NCI-H82 (cell line): ENCODE measurements around the gene BORCS5.
"Not testable (repeated sequence)": the region's sequence is repeated elsewhere in the genome, so short reads cannot be mapped to it uniquely, and the experiment has no call there.

ENCODE experiments used
- DNase-seq: peaks from one replicate; lab custom pipeline; 2025; lab: John Stamatoyannopoulos, UW

Gene BORCS5

GRCh38 chr12:12465522-12465921 lies 108.6 kb downstream of the BORCS5 start:
- DNase-seq: no peak

GRCh38 chr12:12466157-12466556 lies 109.3 kb downstream of the BORCS5 start:
- DNase-seq: no peak

DNA sequence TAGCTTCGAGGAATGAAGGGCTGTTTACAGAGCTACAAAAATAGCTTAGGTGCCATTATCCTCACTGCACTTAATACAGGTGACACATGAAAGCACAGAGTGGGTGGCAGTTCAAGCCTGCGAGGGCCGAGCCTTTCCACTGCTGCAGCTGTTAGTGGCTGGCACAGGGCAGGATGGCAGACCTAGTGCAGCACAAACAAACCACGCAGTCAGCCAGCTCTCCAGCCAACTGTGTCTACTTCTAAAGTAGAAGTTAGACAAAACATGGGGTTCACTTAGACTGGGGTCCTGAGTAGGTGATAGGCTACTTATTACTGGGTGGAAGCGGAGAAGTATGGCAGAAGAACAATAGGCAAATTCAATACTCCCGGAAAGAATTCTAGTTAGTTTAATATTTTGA lies 110.4 kb downstream of the BORCS5 start:
- DNase-seq: no peak

- DNase-seq: no peak
Measured at GRCh38 chr12:12467688-12468261, 110.9 kb downstream of the BORCS5 start.

DNA sequence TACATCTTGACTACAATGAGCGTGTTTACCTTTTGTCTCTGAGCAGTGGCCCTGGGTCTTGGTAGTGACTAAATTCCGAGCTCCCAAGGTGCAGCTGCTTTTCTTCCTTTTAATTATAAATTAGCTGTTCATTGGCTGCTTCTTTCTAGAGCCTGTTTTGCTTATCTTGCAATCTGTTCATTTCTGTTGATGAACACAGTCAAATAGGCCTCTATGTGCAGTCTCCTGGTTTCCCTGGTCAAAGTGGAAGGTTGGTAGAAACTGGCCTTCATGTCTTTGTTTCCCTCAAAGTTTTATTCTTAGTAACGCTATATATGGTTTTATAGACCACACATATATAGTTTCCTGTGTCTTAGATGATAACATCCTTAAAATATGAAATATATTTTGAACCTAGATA lies 111.7 kb downstream of the BORCS5 start:
- DNase-seq: no peak

DNA sequence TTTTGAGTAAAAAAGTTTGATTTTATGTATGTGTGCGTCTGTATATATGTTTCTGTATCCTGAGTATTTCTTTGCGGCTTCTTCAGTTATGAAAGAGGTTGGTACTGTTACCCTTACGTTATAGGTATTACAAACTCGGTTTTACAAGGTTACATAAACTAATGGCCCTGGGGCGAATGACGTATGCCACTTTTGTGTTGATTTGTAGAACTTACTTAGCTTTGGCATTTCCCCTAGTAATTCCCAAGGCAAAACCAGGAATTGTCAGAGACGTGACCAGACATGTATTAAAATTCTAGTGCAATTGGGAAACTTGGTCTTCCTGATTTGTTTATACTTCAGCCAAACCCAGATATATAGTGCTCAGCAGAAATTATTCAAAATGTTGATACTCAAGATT lies 112.5 kb downstream of the BORCS5 start:
- no peak for DNase-seq

DNA sequence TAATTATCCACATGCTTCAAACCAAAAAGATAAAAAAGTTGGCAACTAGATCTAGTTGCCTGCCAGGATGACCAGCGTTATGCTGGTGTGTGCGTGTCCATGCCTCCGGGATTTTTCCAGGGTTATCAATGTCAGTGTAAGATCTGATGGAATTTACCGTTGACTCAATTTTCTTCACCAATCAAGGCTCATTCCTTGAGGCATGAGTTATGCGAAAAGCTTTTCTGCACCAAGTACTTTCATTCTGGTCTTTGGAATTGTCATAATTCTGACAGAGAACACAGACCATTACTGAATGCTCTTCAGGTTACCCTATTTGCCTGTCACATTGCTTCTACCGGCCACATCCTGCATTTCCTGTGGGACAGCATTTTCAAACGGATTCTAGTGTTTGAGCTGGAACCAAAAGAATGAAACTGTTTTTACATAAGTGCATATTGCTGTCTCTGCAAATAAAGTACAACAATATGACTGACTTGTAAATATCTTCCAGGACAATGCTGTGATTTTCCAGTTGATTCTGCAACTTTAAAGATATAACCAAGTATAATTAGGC lies 114.0 kb downstream of the BORCS5 start:
- DNase-seq: no peak

- DNase-seq: not testable (repeated sequence)
Measured at GRCh38 chr12:12471982-12472961, 115.4 kb downstream of the BORCS5 start.

- no peak for DNase-seq
Measured at GRCh38 chr12:12473223-12473622, 116.3 kb downstream of the BORCS5 start.

GRCh38 chr12:12474471-12474928 lies 117.6 kb downstream of the BORCS5 start:
- no peak for DNase-seq

- DNase-seq: no peak
Measured at GRCh38 chr12:12474931-12475795, 118.3 kb downstream of the BORCS5 start.

DNA sequence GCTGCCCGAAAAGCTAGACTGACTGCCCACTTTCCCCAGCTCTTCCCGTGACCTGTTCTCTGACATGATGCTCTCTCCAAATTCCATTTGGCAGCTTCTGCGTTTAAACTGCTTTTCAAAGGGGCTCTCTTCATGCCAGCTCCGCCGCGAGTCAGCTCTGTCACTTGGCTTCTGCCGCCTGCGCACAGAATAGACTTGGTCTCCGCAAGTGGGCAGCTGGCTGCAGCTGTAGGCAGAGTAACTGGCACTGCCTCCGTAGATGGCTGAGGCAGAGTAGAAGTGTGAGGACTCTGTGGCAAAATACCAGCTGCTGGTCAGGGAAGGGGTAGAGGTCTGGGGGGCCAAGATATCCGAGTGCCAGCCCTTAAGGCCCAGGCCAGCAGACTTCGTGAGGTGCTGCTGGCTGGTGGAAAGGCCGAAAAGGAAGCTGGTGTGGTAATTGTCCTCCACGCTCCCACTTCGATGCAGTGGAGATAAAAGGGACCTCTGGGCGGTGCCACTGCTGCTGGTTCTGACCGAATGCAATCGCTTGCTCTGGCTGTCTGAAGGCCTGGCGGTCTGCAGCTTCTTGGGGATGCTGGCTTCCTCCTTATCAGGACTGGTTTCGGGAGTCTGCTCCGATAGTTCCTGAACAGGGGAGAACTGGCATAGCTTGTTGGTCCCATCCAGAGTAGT lies 120.1 kb downstream of the BORCS5 start:
- no peak for DNase-seq

- DNase-seq: no peak
Measured at GRCh38 chr12:12477532-12477890, 120.6 kb downstream of the BORCS5 start.

- DNase-seq: no peak
Measured at GRCh38 chr12:12480074-12480473, 123.2 kb downstream of the BORCS5 start.

DNA sequence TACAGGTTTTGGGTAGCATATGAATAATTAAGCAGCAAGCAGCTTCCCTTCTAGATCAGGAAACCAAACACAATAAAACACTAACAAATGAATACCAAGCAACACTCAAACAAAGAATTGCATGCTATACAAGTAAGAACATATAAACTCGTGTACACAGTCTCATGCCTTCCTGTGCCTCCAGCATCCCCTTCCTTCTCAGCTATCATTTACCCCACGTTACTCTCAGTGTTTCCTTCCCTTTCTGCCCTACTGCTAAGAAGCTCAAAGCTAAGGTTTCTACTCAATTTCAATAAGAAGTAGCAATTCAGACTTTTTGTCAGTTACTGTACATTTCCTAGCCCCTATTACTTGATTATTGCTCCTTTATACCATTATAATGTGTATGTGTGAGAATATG lies 124.8 kb downstream of the BORCS5 start:
- no peak for DNase-seq

- DNase-seq: no peak
Measured at GRCh38 chr12:12482150-12482761, 125.4 kb downstream of the BORCS5 start.

- no peak for DNase-seq
Measured at GRCh38 chr12:12482959-12483358, 126.1 kb downstream of the BORCS5 start.

DNA sequence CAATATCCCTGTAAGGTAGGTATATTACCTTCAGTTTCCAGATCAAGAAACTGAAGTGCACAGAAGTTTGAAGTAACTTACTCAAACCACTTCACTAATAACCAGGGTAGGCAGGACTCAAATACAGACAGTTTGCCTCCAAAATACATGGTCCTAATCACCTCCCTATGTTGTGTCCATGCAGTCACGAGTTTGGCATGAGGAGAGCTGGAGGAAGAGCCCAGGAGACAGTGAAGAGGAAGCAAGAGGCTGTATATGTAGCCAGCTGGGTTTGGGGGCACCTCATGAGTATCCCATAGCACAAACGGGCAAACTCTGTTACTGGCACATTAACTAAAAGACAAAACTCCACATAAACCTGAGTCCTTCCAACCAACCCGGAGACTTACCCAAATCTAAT lies 126.6 kb downstream of the BORCS5 start:
- no peak for DNase-seq

GRCh38 chr12:12486661-12487240 lies 129.9 kb downstream of the BORCS5 start:
- DNase-seq: no peak

DNA sequence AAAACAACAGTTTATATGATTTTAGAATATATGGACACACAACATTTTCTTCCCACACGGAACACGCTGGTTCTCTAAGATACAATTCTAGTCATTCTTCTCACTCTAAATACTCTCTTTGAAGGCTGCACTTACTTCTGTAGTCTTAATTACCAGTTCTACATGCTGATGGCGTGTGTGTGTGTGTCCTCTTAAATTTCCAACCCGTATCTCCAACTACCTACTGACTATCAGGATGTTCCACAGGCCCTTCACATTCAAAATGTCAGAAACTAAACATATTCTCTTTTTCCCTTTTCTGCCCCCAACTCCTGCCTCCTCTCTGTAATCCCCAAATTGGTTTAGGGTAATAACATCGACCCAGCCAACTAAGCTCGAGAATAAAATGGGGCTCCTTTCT lies 130.6 kb downstream of the BORCS5 start:
- DNase-seq: peak; percentile 16

- DNase-seq: no peak
Measured at GRCh38 chr12:12488296-12488695, 131.4 kb downstream of the BORCS5 start.
